Spleen (tissue), 11 donors: ENCODE results near the gene CAMTA1. TPM values are rescaled to one million over a fixed set of nuclear protein-coding genes. Genes with fewer than 3 reads are reported as not detected.

Experiments
- DNase-seq: peaks from one replicate; pipeline ENCODE4 v3.0.0-alpha.2; 2020
- H3K27ac ChIP-seq, 8 donors: fragments of 200-600 bp; sonication (generic) in 7 of 8; 1 replicate in 4 of 8; 2 replicates in 4 of 8; pipeline versions ENCODE4 v1.5.0 to v1.8.0; 2016 to 2021; ENCODE audit warnings: inconsistent platforms in 4 of 8, mild to moderate bottlenecking in 4 of 8, moderate library complexity in 1 of 8
- H3K27me3 ChIP-seq, 7 donors: fragments of 200-600 bp; sonication (generic) in 6 of 7; replicated peaks in 1 of 7; 1 replicate in 4 of 7; 2 replicates in 3 of 7; pipeline versions ENCODE4 v1.5.0 to v1.8.0; 2016 to 2021; ENCODE audit warnings: inconsistent platforms in 3 of 7, mild to moderate bottlenecking in 1 of 7
- H3K36me3 ChIP-seq, 6 donors: fragments of 200-600 bp; sonication (generic) in 5 of 6; 1 replicate in 4 of 6; 2 replicates in 2 of 6; pipeline versions ENCODE4 v1.5.0 to v1.8.0; 2016 to 2021; ENCODE audit warnings: inconsistent platforms in 2 of 6
- H3K4me1 ChIP-seq, 6 donors: fragments of 200-600 bp; sonication (generic) in 5 of 6; 1 replicate in 3 of 6; 2 replicates in 3 of 6; pipeline versions ENCODE4 v1.5.0 to v1.8.0; 2016 to 2021; ENCODE audit warnings: inconsistent platforms in 3 of 6
- H3K4me3 ChIP-seq, 8 donors: fragments of 200-600 bp; sonication (generic) in 7 of 8; 1 replicate in 4 of 8; 2 replicates in 4 of 8; pipeline versions ENCODE4 v1.5.0 to v1.8.0; 2016 to 2021; ENCODE audit warnings: inconsistent platforms in 4 of 8, mild to moderate bottlenecking in 4 of 8, moderate library complexity in 2 of 8
- H3K9me3 ChIP-seq, 8 donors: fragments of 200-600 bp; sonication (generic) in 7 of 8; 1 replicate in 4 of 8; 2 replicates in 4 of 8; pipeline versions ENCODE4 v1.5.0 to v1.8.0; 2016 to 2021; ENCODE audit warnings: inconsistent platforms in 4 of 8
- CTCF ChIP-seq, 11 experiments: fragments of 200-600 bp in 7 of 11; fragments of 450-650 bp in 4 of 11; sonication (generic) in 4 of 11; IDR thresholded peaks in 8 of 11; conservative IDR thresholded peaks in 3 of 11; 1 replicate in 7 of 11; 2 replicates in 4 of 11; pipeline versions ENCODE4 v1.4.0 to v1.8.0; 2016 to 2021; ENCODE audit warnings: antibody characterized with exemption in 11 of 11, inconsistent platforms in 4 of 11, mild to moderate bottlenecking in 1 of 11
- POLR2A ChIP-seq, 3 donors: fragments of 450-650 bp; IDR thresholded peaks; one replicate each; pipeline ENCODE4 v1.5.1; 2017; ENCODE audit warnings: antibody characterized with exemption in 3 of 3, mild to moderate bottlenecking in 1 of 3
- POLR2AphosphoS5 ChIP-seq, 3 donors: sonication (generic); formaldehyde crosslinking; IDR thresholded peaks; one replicate each; pipeline ENCODE4 v1.5.1; 2017; ENCODE audit warnings: antibody characterized with exemption in 3 of 3
- WGBS, 5 donors: extraction: QIAGEN DNeasy Blood & Tissue Kit in 3 of 5; methylation state at CpG; one replicate each; pipeline versions ENCODE4 v1.1.5 to v1.1.7; 2013 to 2018; 5-methylcytosine and 5-hydroxymethylcytosine counted together
- intact Hi-C: fragments of 100-400 bp; cut with DNase I; formaldehyde crosslinking; loops from one replicate; pipeline ENCODE4 v1.15.0; 2023; ENCODE audit warnings: low total_unique reads
- polyA plus RNA-seq, 3 donors: library from polyadenylated mRNA; stranded (reverse); fragments of 200-250 nt; gene quantifications; one replicate each; pipeline ENCODE4 v1.2.1, GENCODE V29; 2013
- total RNA-seq, 7 donors: library from RNA; depleted of rRNA in 3 of 7; stranded (reverse); fragments of >200 nt in 3 of 7; fragmentation: NEBNext Ultra II Directional in 4 of 7; extraction: Animal tissue kit (Norgen Biotek cat#: 25700) in 4 of 7; gene quantifications; one replicate each; pipeline versions ENCODE4 v1.1.0 to v1.2.1, GENCODE V29; 2016 to 2021
- donor health status: healthy with polysubstance abuse.
- donor health status: DM: no; HTN: no; CAD: no; lungs with moderate emphysema.
- donor health status: DM: no; HTN: no; CAD: no.
- donor health status: Bipolar disorder and iron deficiency.
- donor health status: healthy.
- donor health status: DM: no; HTN: no; CAD: no.
- donor health status: DM: yes; HTN: yes; CAD: no.

Gene CAMTA1
- total and polyA plus RNA-seq, 10 donors: 53.0 to 106 (median 77.3) TPM

GRCh38 chr1:7646164-7646563 lies 860.9 kb downstream of the CAMTA1 start:
- TF ChIP-seq POLR2A (IDR thresholded peaks at IDR 0.05) (no peak), CTCF (IDR thresholded peaks at IDR 0.05 in 8 of 11, conservative IDR thresholded peaks at IDR 0.05 in 3 of 11) (no peak), POLR2AphosphoS5 (IDR thresholded peaks at IDR 0.05) (no peak)
- DNase-seq: no peak
- intact Hi-C loops: loop anchor here (10.0 kb wide), 2 partner anchors 601 to 931 kb away; no protein-coding TSS in a partner anchor
- H3K4me3 ChIP-seq: no peak overlapping the region
- H3K27ac ChIP-seq: no peak overlapping the region
- WGBS, 5 donors: 88 to 95% (median 90%) methylated on average over 3 of the region's 3 CpGs
- H3K27me3 ChIP-seq: peaks cover 0 to 32% (median 0%) of the 10 kb centered on the region in 7 donors
- peaks cover 0 to 26% (median 17%) of the 10 kb centered on the region in 6 donors for H3K4me1 ChIP-seq
- no peaks in the 10 kb centered on the region for H3K36me3 ChIP-seq
- H3K9me3 ChIP-seq: peaks cover 0 to 4% (median 0%) of the 10 kb centered on the region in 8 donors

- peaks cover 0 to 26% (median 17%) of the 10 kb centered on the region in 6 donors for H3K4me1 ChIP-seq
Measured at GRCh38 chr1:7646981-7647901, 862.0 kb downstream of the CAMTA1 start.

GRCh38 chr1:7648761-7649384 lies 863.6 kb downstream of the CAMTA1 start:
- no peak for DNase-seq
- intact Hi-C loops: loop anchor here (10.0 kb wide), 2 partner anchors 604 to 934 kb away; no protein-coding TSS in a partner anchor
- Histone ChIP-seq H3K9me3 (peaks cover 0 to 4% (median 0%) of the 10 kb centered on the region in 8 donors), H3K4me3 (no peak overlapping the region), H3K36me3 (no peaks in the 10 kb centered on the region), H3K27me3 (peaks cover 0 to 25% (median 0%) of the 10 kb centered on the region in 7 donors), H3K4me1 (peaks cover 0 to 26% (median 17%) of the 10 kb centered on the region in 6 donors), H3K27ac (peak overlapping the region in 1 of 8 donors; percentile 15)
- 22 to 34% (median 27%) methylated on average over 13 to 14 of the region's 14 CpGs for whole genome bisulfite sequencing, 5 donors
- TF ChIP-seq CTCF (IDR thresholded peaks at IDR 0.05 in 8 of 11, conservative IDR thresholded peaks at IDR 0.05 in 3 of 11) (no peak), POLR2A (IDR thresholded peaks at IDR 0.05) (no peak)

More at GRCh38 chr1:7646981-7647901, 862.0 kb downstream of the CAMTA1 start:
- Histone ChIP-seq H3K4me3 (no peak overlapping the region), H3K27ac (no peak overlapping the region), H3K27me3 (peaks cover 0 to 29% (median 0%) of the 10 kb centered on the region in 7 donors), H3K36me3 (no peaks in the 10 kb centered on the region), H3K9me3 (peaks cover 0 to 4% (median 0%) of the 10 kb centered on the region in 8 donors)
- peak; percentile 93 for DNase-seq
- TF ChIP-seq POLR2A (IDR thresholded peaks at IDR 0.05): no peak
- TF ChIP-seq CTCF (IDR thresholded peaks at IDR 0.05 in 8 of 11, conservative IDR thresholded peaks at IDR 0.05 in 3 of 11): peak; percentile 54 to 95 (median 87)
- peak in 1 of 3 donors; percentile 25 for TF ChIP-seq POLR2AphosphoS5 (IDR thresholded peaks at IDR 0.05)
- intact Hi-C loops: loop anchor here (10.0 kb wide), 2 partner anchors 602 to 932 kb away; no protein-coding TSS in a partner anchor
- 45 to 52% (median 51%) methylated on average over 27 to 30 of the region's 30 CpGs for WGBS, 5 donors
